HCT116 (cell line): ENCODE measurements around the gene DNAJC16. TPM values are rescaled to one million over a fixed set of nuclear protein-coding genes. Genes with fewer than 3 reads are reported as not detected.

ENCODE experiments used
- CTCF ChIP-seq, 3 experiments: fragments of 200-600 bp in 1 of 3; sonication (generic) in 1 of 3; IDR thresholded peaks in 2 of 3; conservative IDR thresholded peaks in 1 of 3; 2 replicates each; pipeline ENCODE4 v1.5.1; 2012 to 2017; ENCODE audit warnings: low read depth in 2 of 3, low read length in 2 of 3, antibody characterized with exemption in 1 of 3, borderline replicate concordance in 1 of 3, control low read depth in 1 of 3, mild to moderate bottlenecking in 1 of 3, mixed read lengths in 1 of 3, mixed run types in 1 of 3, moderate library complexity in 1 of 3; ENCODE audit not compliant: insufficient read depth in 1 of 3
- EGR1 ChIP-seq: IDR thresholded peaks from 2 replicates; pipeline ENCODE4 v1.6.1; 2012; ENCODE audit warnings: low read depth
- JUND ChIP-seq: IDR thresholded peaks from 2 replicates; pipeline ENCODE4 v1.6.1; 2012
- POLR2A ChIP-seq: IDR thresholded peaks from 2 replicates; pipeline ENCODE4 v1.7.0; 2011; ENCODE audit warnings: borderline replicate concordance; ENCODE audit not compliant: insufficient read depth, insufficient read length; ENCODE audit errors: extremely low read depth
- POLR2AphosphoS5 ChIP-seq: IDR thresholded peaks from 2 replicates; pipeline ENCODE4 v1.6.1; 2011; ENCODE audit warnings: mild to moderate bottlenecking, low read depth, low read length, moderate library complexity
- REST ChIP-seq: IDR thresholded peaks from 2 replicates; pipeline ENCODE4 v1.6.1; 2012; ENCODE audit warnings: low read depth
- SIN3A ChIP-seq: IDR thresholded peaks from 2 replicates; pipeline ENCODE4 v1.6.1; 2012; ENCODE audit warnings: low read depth
- SP1 ChIP-seq: IDR thresholded peaks from 2 replicates; pipeline ENCODE4 v1.6.1; 2012; ENCODE audit warnings: low read depth
- TCF7L2 ChIP-seq: IDR thresholded peaks from 2 replicates; pipeline ENCODE4 v1.7.0; 2011; ENCODE audit warnings: borderline replicate concordance, inconsistent platforms; ENCODE audit not compliant: insufficient read depth, insufficient read length; ENCODE audit errors: extremely low read depth
- total RNA-seq: library from RNA; stranded (reverse); gene quantifications from one replicate; pipeline ENCODE4 v1.2.1, GENCODE V29; 2021; ENCODE audit not compliant: unreplicated experiment
- TF ChIP-seq, protein P1 (sequence below): IDR thresholded peaks from 2 replicates; pipeline ENCODE4 v1.6.1; 2012

DNAJC16 gene
- total RNA-seq, 1 experiment from 2014 or later = 20.6 TPM

DNA sequence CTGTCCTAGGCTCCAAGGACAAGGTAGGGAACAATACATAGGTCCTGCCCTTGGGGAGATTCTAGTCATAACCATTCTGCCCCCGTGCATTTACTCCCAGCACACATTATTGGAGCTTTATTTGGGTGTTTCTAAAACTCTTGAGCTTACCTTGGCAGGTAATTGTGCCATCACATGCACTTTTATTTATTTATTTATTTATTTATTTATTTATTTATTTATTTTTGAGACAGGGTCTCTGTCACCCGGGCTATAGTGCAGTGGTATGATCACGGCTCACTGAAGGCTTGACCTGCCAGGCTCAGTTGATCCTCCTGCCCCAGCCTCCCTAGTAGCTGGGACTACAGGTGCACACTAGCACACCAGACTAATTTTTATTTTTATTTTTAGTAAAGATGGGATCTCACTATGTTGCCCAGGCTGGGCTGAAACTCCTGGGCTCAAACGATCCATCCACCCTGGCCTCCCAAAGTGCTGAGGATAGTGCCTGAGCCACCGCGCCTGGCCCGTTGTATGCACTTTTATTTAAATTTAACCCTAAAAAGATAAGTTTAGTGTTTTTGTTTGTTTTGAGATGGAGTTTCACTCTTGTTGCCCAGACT is 49.0 kb downstream of the DNAJC16 start (continued):
- TF ChIP-seq CTCF (IDR thresholded peaks at IDR 0.05 in 2 of 3, conservative IDR thresholded peaks at IDR 0.05 in 1 of 3; ENCODE audit: borderline replicate concordance in 1 of 3, insufficient read depth in 1 of 3, low read depth in 2 of 3, low read length in 2 of 3) (no peak), REST (no peak), EGR1 (no peak), POLR2AphosphoS5 (no peak), JUND (no peak), SP1 (no peak), POLR2A (no peak), SIN3A (no peak), TCF7L2 (no peak)
- TF ChIP-seq, protein P1, sequence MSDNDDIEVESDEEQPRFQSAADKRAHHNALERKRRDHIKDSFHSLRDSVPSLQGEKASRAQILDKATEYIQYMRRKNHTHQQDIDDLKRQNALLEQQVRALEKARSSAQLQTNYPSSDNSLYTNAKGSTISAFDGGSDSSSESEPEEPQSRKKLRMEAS = no peak
